Endothelial cell of umbilical vein (primary cell): ENCODE results near the gene MAML2. TPM values are rescaled to one million over a fixed set of nuclear protein-coding genes. Genes with fewer than 3 reads are reported as not detected.

Source experiments
- BruUV-seq: library from RNA; stranded (reverse); fragments of 400-500 nt; replicated peaks from 2 replicates; lab custom pipeline; 2021; lab: Mats Ljungman, UMichigan
- CTCF ChIA-PET: fragments of 300-600, 350-600 bp; sonication (Branson Sonifier 250); formaldehyde crosslinking; loops from one replicate; lab custom pipeline; 2021; ENCODE audit warnings: antibody characterized with exemption, inconsistent platforms; lab: Charles Lee
- POLR2A ChIA-PET: fragments of 300-600, 350-600 bp; sonication (Branson Sonifier 250); formaldehyde crosslinking; loops from one replicate; lab custom pipeline; 2021; ENCODE audit warnings: antibody characterized with exemption, inconsistent platforms; lab: Charles Lee
- DNase-seq: peaks from one replicate; pipeline ENCODE4 v3.0.0-alpha.2; 2011; ENCODE audit warnings: low read depth, low spot score
- FAIRE-seq: peaks from 2 replicates; lab custom pipeline; 2011; peaks lifted over from hg19 to GRCh38; lab: Jason Lieb, UNC
- H2AFZ ChIP-seq: 2 replicates; pipeline ENCODE4 v1.6.0; 2012; ENCODE audit warnings: low read depth, low read length, control low read depth, inconsistent platforms
- H3K27ac ChIP-seq: 2 replicates; pipeline ENCODE4 v1.5.1; 2011; ENCODE audit warnings: low read depth, mild to moderate bottlenecking, control low read depth, low read length, moderate library complexity; ENCODE audit not compliant: insufficient read depth
- H3K27me3 ChIP-seq, 2 experiments: 2 replicates each; pipeline versions ENCODE4 v1.6.0 to v1.6.1; 2011; ENCODE audit warnings: low read length in 2 of 2, mixed read lengths in 1 of 2; ENCODE audit not compliant: control insufficient read depth in 2 of 2, insufficient read depth in 2 of 2
- H3K36me3 ChIP-seq, 2 experiments: 2 replicates in 1 of 2; 3 replicates in 1 of 2; pipeline ENCODE4 v1.5.1; 2011; ENCODE audit warnings: low read length in 2 of 2, mild to moderate bottlenecking in 1 of 2, moderate library complexity in 1 of 2; ENCODE audit not compliant: control insufficient read depth in 2 of 2, insufficient read depth in 2 of 2; ENCODE audit errors: extremely low read depth in 1 of 2
- H3K4me1 ChIP-seq: 3 replicates; pipeline ENCODE4 v1.5.1; 2011; ENCODE audit warnings: mild to moderate bottlenecking, low read length; ENCODE audit not compliant: control insufficient read depth, insufficient read depth; ENCODE audit errors: extremely low read depth
- H3K4me2 ChIP-seq: 2 replicates; pipeline ENCODE4 v1.6.1; 2011; ENCODE audit warnings: low read length, control low read depth, mixed read lengths; ENCODE audit not compliant: insufficient read depth
- H3K4me3 ChIP-seq, 3 experiments: fragments of 200-600 bp in 1 of 3; sonication (generic), shearing (Covaris generic) in 1 of 3; replicated peaks in 1 of 3; 2 replicates each; pipeline ENCODE4 v1.5.1; 2011 to 2016; ENCODE audit warnings: control low read depth in 3 of 3, low read length in 3 of 3, mild to moderate bottlenecking in 2 of 3, inconsistent platforms in 1 of 3, low read depth in 1 of 3, moderate library complexity in 1 of 3; ENCODE audit not compliant: insufficient read depth in 1 of 3
- H3K79me2 ChIP-seq: 2 replicates; pipeline ENCODE4 v1.6.0; 2012; ENCODE audit warnings: low read length, inconsistent platforms; ENCODE audit not compliant: control insufficient read depth, insufficient read depth
- H3K9ac ChIP-seq: replicated peaks from 2 replicates; pipeline ENCODE3; 2011; ENCODE audit warnings: low read length, control low read depth; ENCODE audit not compliant: insufficient read depth; ENCODE audit errors: extremely low read depth
- H3K9me1 ChIP-seq: replicated peaks from 3 replicates; pipeline ENCODE4 v1.6.0; 2011; ENCODE audit warnings: mild to moderate bottlenecking, low read length; ENCODE audit not compliant: control insufficient read depth, insufficient read depth; ENCODE audit errors: extremely low read depth
- H3K9me3 ChIP-seq: replicated peaks from 2 replicates; pipeline ENCODE4 v1.5.1; 2012; ENCODE audit warnings: low read length, inconsistent platforms; ENCODE audit not compliant: control insufficient read depth, insufficient read depth
- H4K20me1 ChIP-seq: replicated peaks from 2 replicates; pipeline ENCODE3; 2011; ENCODE audit warnings: mild to moderate bottlenecking, low read length; ENCODE audit not compliant: control insufficient read depth, insufficient read depth; ENCODE audit errors: extremely low read depth
- CTCF ChIP-seq, 2 donors: IDR thresholded peaks; 1 replicate in 1 of 2; 2 replicates in 1 of 2; pipeline ENCODE4 v1.5.1; 2011; ENCODE audit warnings: low read length in 2 of 2, mild to moderate bottlenecking in 2 of 2, moderate library complexity in 2 of 2, control low read depth in 1 of 2, inconsistent platforms in 1 of 2, low read depth in 1 of 2; ENCODE audit not compliant: insufficient read depth in 1 of 2; ENCODE audit errors: extremely low read depth in 1 of 2
- EZH2 ChIP-seq: IDR thresholded peaks from 2 replicates; pipeline ENCODE4 v1.6.1; 2012; ENCODE audit warnings: borderline replicate concordance, low read depth, mild to moderate bottlenecking, moderate library complexity, low read length, inconsistent platforms; ENCODE audit not compliant: severe bottlenecking
- FOS ChIP-seq: IDR thresholded peaks from 2 replicates; pipeline ENCODE4 v1.6.1; 2011; ENCODE audit warnings: mild to moderate bottlenecking, low read length, moderate library complexity, borderline replicate concordance; ENCODE audit not compliant: insufficient read depth
- GATA2 ChIP-seq: IDR thresholded peaks from 2 replicates; pipeline ENCODE4 v1.7.0; 2011; ENCODE audit warnings: low read depth, mild to moderate bottlenecking, moderate library complexity, mixed read lengths, low read length; ENCODE audit not compliant: insufficient read length, insufficient read depth
- JUN ChIP-seq: IDR thresholded peaks from 2 replicates; pipeline ENCODE4 v1.6.1; 2011; ENCODE audit warnings: borderline replicate concordance, low read depth; ENCODE audit not compliant: insufficient read length, insufficient read depth
- MYC ChIP-seq: IDR thresholded peaks from one replicate; pipeline ENCODE4 v1.6.1; 2011; ENCODE audit warnings: mild to moderate bottlenecking, low read depth, low read length
- POLR2A ChIP-seq: IDR thresholded peaks from 2 replicates; pipeline ENCODE4 v1.6.1; 2012; ENCODE audit warnings: low read depth, mild to moderate bottlenecking, control low read depth, low read length
- POLR2AphosphoS5 ChIP-seq: IDR thresholded peaks from 2 replicates; pipeline ENCODE4 v1.6.1; 2012; ENCODE audit warnings: low read depth, mild to moderate bottlenecking, control low read depth, low read length, moderate library complexity; ENCODE audit not compliant: insufficient read depth
- dilution Hi-C: fragments of 300-500 bp; cut with MboI; formaldehyde crosslinking; loops from one replicate; pipeline ENCODE4 v1.15.0; 2019; ENCODE audit warnings: low sequenced_read_pairs; ENCODE audit not compliant: extremely low pct_ligation_motif_present
- intact Hi-C: fragments of 100-400 bp; cut with micrococcal nuclease; formaldehyde crosslinking; loops from one replicate; pipeline ENCODE4 v1.10.0; 2022
- polyA plus RNA-seq, 4 experiments: library from polyadenylated mRNA; depleted of rRNA in 3 of 4; stranded (reverse) in 3 of 4; unstranded in 1 of 4; fragments of >200 nt; gene quantifications; 2 replicates each; pipeline versions ENCODE4 v1.2.1 to v1.2.3, GENCODE V29; 2011 to 2012; ENCODE audit warnings: missing spikeins in 1 of 4
- total RNA-seq: library from RNA; stranded (reverse); gene quantifications from 2 replicates; pipeline ENCODE4 v1.2.3, GENCODE V29; 2021
- TF ChIP-seq, protein P1 (sequence below): IDR thresholded peaks from 2 replicates; pipeline ENCODE4 v1.6.1; 2011; ENCODE audit not compliant: insufficient read depth, insufficient read length

MAML2 gene
- total and polyA plus RNA-seq, 2 donors (not counting 3 experiments of a cell fraction or from before 2014, with no cell fraction given), result 12.4 to 16.8 TPM

- H3K79me2 ChIP-seq, result peaks cover 2% of the 10 kb centered on the region
- no TSS peak for BruUV-seq
Observed at GRCh38 chr11:96282625-96283220, 60.3 kb downstream of the MAML2 start.

More at GRCh38 chr11:96282625-96283220, 60.3 kb downstream of the MAML2 start:
- H3K9me1 ChIP-seq, result no peaks in the 10 kb centered on the region
- H4K20me1 ChIP-seq, result no peaks in the 10 kb centered on the region
- POLR2A ChIA-PET, result no interaction called here
- FAIRE-seq, result no peak
- H3K9ac ChIP-seq, result no peak overlapping the region
- peaks cover 3% of the 10 kb centered on the region for H3K4me1 ChIP-seq
- H3K4me2 ChIP-seq, result no peak overlapping the region
- no peaks in the 10 kb centered on the region for H3K36me3 ChIP-seq
- intact Hi-C loops, result no loop called here
- no peak overlapping the region for H3K27ac ChIP-seq
- no peaks in the 10 kb centered on the region for H3K9me3 ChIP-seq
- no peak for DNase-seq
- H3K27me3 ChIP-seq, result no peaks in the 10 kb centered on the region
- TF ChIP-seq MYC (no peak), POLR2AphosphoS5 (no peak), EZH2 (no peak), JUN (no peak), POLR2A (no peak), CTCF (IDR thresholded peaks at IDR 0.05; ENCODE audit: extremely low read depth in 1 of 2, insufficient read depth in 1 of 2, low read depth in 1 of 2, low read length in 2 of 2) (no peak), FOS (no peak), GATA2 (no peak)
- TF ChIP-seq, protein P1, sequence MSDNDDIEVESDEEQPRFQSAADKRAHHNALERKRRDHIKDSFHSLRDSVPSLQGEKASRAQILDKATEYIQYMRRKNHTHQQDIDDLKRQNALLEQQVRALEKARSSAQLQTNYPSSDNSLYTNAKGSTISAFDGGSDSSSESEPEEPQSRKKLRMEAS, result no peak
- H3K4me3 ChIP-seq, result no peak overlapping the region
- CTCF ChIA-PET, result interaction anchor here (0.8 to 1.4 kb wide), 3 partner anchors 11 to 60 kb away, joined by 3 to 6 read pairs (median 4); partner anchors contain the start of gene MAML2
- dilution Hi-C loops, result no loop called here
- H2AFZ ChIP-seq, result no peak overlapping the region
